GM21447 (cell line): ENCODE results near the gene FHIT.

Source experiments
- ATAC-seq: cut with Tn5 transposase; IDR thresholded peaks from one replicate; pipeline ENCODE4 v1.9.1; 2021; ENCODE audit not compliant: unreplicated experiment

FHIT gene

GRCh38 chr3:60528651-60529050, 722.6 kb downstream of the FHIT start:
- ATAC-seq = no peak

GRCh38 chr3:60523536-60523935, 727.7 kb downstream of the FHIT start:
- no peak for ATAC-seq

GRCh38 chr3:60517134-60517533, 734.1 kb downstream of the FHIT start:
- ATAC-seq = no peak

- no peak for ATAC-seq
These were observed 736.4 kb downstream of the FHIT start for GRCh38 chr3:60514866-60515265.

GRCh38 chr3:60514085-60514649, 737.1 kb downstream of the FHIT start:
- no peak for ATAC-seq

- no peak for ATAC-seq
These were observed 738.0 kb downstream of the FHIT start for GRCh38 chr3:60513241-60513640.

GRCh38 chr3:60512506-60512905, 738.7 kb downstream of the FHIT start:
- ATAC-seq = no peak

GRCh38 chr3:60509471-60509870, 741.8 kb downstream of the FHIT start:
- no peak for ATAC-seq

GRCh38 chr3:60504827-60505457, 746.3 kb downstream of the FHIT start:
- ATAC-seq = no peak

GRCh38 chr3:60501314-60501713, 749.9 kb downstream of the FHIT start:
- ATAC-seq = no peak

GRCh38 chr3:60497902-60498301, 753.4 kb downstream of the FHIT start:
- no peak for ATAC-seq

GRCh38 chr3:60490992-60491391, 760.3 kb downstream of the FHIT start:
- no peak for ATAC-seq

GRCh38 chr3:60475096-60475495, 776.2 kb downstream of the FHIT start:
- no peak for ATAC-seq

GRCh38 chr3:60469481-60469880, 781.8 kb downstream of the FHIT start:
- no peak for ATAC-seq

GRCh38 chr3:60463685-60464084, 787.6 kb downstream of the FHIT start:
- no peak for ATAC-seq

- no peak for ATAC-seq
These were observed 790.0 kb downstream of the FHIT start for GRCh38 chr3:60461267-60461666.

GRCh38 chr3:60456180-60456579, 795.1 kb downstream of the FHIT start:
- ATAC-seq = no peak

GRCh38 chr3:60453326-60453725, 797.9 kb downstream of the FHIT start:
- ATAC-seq = no peak

GRCh38 chr3:60448696-60449095, 802.6 kb downstream of the FHIT start:
- no peak for ATAC-seq

- no peak for ATAC-seq
These were observed 805.8 kb downstream of the FHIT start for GRCh38 chr3:60445446-60445845.

- ATAC-seq = no peak
These were observed 806.3 kb downstream of the FHIT start for GRCh38 chr3:60444898-60445437.

- no peak for ATAC-seq
These were observed 810.4 kb downstream of the FHIT start for GRCh38 chr3:60440869-60441268.
